GM08714 (cell line): ENCODE results near the gene GAS2.

Experiments
- H3K4me3 ChIP-seq: fragments of 200-500 bp; sonication (Bioruptor generic); 2 replicates; pipeline ENCODE4 v1.5.1; 2014; ENCODE audit warnings: mild to moderate bottlenecking, low read length, inconsistent platforms
- ZNF274 ChIP-seq: IDR thresholded peaks from 2 replicates; pipeline ENCODE4 v1.6.1; 2012; ENCODE audit warnings: mild to moderate bottlenecking, low read depth, low read length

The GAS2 gene

GRCh38 chr11:22657101-22657694 is 9.2 kb upstream of the GAS2 start:
- no peak overlapping the region for H3K4me3 ChIP-seq
- no peak for TF ChIP-seq ZNF274

- H3K4me3 ChIP-seq, result no peak overlapping the region
- TF ChIP-seq ZNF274, result no peak
Observed at GRCh38 chr11:22659783-22660182, 6.6 kb upstream of the GAS2 start.

- H3K4me3 ChIP-seq, result peak overlapping the region; percentile 91
- TF ChIP-seq ZNF274, result no peak
Observed at GRCh38 chr11:22666688-22667439, 453 bp downstream of the GAS2 start.

DNA sequence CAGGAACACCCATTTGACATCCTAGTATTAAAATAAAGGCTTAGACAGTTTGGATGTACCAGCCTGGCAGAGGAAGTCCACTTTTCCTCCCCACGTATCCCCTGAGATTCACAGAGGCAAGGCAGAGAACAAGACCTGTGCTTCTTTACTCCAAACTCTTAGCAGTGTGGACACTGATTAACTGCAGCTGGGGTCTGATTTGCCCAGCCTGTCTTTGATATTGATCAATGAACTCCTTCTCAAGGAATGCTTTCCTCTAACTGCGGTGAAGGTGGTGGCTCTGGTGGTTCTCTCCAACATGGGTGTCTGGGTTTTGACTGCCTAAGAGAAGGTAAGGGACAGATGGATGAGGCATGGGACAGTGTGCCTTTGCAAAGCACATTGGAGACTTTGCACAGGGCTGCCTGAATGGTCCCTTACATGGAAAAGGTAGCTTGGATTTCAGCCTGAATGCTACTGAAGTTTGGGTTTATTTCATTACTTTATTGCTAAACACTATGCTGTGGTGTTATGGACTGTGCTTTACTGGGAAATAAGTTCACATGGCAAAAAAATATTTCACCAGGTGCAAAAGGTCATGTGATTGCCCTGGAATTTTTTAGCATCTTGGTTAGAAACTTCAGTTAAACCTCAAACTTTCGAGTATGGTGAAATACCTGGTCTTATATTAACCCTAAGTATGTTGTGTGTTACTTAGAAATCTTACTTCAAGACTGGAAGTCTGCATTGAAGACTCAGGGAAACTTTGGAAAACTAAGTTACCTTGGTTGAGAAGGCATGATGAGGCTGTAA is 1.8 kb downstream of the GAS2 start:
- no peak for TF ChIP-seq ZNF274
- H3K4me3 ChIP-seq, result peak overlapping the region; percentile 50

DNA sequence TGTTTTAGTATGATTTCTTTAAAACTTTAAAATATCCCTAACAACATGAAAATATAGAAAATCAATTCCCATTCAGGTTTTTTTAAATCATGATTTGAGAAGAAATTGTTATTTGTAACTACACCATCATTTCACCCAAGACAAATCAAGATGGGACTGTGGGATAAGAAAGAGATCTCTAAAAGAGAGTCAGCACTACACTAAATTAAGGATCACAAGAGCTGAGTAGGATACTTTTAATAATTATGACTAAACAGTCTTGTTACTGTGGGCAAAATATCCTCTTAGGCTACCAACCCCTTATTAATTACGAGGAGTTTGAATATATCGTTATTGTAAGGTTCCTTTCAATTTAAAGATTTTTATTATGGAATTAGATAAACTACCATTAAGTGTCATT is 3.0 kb downstream of the GAS2 start:
- no peak overlapping the region; the same call in 1 of the 2 replicates for H3K4me3 ChIP-seq
- no peak for TF ChIP-seq ZNF274

- H3K4me3 ChIP-seq, result no peak overlapping the region; the same call in 1 of the 2 replicates
- TF ChIP-seq ZNF274, result no peak
Observed at GRCh38 chr11:22670830-22671229, 4.4 kb downstream of the GAS2 start.

GRCh38 chr11:22671751-22672150 is 5.3 kb downstream of the GAS2 start:
- H3K4me3 ChIP-seq, result no peak overlapping the region
- TF ChIP-seq ZNF274, result no peak

DNA sequence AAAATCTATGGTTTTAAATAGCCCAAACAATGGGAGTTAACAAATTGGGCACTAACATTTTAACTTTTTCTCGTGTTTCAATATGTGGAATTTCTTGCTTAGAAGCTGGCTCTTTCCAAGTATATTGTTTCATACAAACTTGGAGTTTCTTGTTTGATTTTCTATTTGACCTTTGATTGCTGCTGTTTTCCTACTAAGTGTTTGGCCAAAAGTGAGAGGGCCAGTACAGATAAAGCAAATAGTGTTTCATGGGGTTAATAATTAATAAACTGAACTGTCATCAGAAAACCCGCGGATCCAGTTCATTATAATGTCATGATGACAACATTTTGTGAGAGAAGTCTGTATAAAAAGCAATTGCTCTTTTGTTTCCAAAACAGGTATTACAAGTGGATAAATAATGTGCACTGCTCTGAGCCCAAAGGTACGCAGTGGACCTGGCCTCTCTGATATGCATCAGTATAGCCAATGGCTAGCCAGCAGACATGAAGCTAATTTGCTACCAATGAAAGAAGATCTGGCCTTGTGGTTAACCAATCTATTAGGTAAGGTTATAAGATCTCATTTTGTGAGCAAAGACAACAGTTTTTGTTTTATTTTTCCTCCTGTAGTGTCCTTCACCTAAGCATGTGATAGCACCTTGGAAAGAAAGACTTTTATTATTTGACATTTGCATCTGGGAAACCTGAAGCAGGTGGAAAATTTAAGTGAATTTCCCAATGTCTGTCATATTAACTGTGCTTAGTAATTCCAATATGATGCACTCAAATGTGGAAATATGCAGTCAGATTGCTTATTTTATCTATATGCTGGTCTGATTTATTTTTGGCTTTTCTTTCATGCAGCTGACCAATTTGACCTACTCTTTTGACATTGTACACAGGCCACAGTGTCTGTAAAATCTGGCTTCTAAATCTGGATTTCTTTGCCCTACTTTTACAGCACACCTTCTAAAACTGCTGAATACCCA is 8.3 kb downstream of the GAS2 start:
- TF ChIP-seq ZNF274, result no peak
- no peak overlapping the region; the same call in 1 of the 2 replicates for H3K4me3 ChIP-seq

DNA sequence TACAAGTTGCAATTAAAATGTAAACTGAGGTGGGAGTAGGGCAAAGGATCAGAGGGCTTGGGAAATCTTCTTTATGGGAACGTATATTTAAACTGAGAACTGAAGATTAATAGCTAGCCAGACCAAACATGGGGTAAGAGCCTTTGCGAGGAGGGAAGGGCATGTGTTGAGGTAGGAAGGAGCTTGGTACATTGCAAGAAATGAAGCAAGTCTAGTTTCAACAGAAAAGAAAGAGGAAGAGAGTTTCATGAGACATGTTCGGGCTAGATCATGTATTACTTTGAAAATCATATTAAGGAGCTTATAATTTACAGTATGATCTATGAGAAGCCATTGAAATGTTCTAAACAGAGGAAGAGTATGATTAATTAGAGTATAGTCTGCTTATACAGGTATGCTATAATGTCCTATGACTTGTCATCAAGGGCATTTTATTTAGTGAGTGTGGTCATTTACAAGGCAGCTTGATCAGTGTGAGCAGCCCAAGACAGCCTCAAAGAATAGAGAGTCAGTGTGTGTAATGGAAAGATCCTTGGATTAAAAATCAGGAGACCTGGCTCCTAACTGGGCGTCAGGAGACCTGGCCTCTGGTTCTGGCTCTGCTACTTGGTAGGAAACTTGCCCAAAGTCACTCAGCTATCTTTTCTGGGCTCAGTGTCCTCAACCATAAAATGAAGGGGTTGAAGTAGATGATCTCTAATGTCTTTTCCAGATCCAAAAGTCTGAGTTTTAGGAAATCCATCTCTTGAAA is 10.9 kb downstream of the GAS2 start:
- H3K4me3 ChIP-seq, result no peak overlapping the region
- TF ChIP-seq ZNF274, result no peak

- no peak for TF ChIP-seq ZNF274
- no peak overlapping the region for H3K4me3 ChIP-seq
Observed at GRCh38 chr11:22680628-22681027, 14.2 kb downstream of the GAS2 start.

DNA sequence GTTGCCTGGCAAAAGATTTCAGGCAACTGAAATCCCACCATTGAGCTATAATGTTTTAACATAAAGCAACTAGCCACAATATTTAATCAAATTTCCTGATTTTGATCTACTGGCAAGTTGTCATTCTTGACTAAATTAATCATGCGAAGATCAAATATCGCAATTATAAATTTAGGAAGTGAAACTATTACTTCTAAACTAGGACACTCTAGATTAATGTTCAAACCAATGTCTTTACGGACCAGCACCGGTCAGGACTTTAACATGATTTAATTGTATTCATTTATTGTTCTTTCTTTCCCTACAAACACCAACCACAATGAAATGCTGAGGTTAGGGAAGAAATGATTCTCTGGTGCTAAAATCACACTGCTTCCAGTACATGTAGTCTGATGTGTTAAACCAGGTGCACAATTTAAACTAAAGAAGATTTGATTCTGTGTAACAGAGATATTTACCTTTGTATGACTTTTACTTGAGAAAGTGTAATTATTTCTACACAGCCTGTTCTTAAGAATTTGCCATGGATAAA is 14.9 kb downstream of the GAS2 start:
- H3K4me3 ChIP-seq, result no peak overlapping the region
- TF ChIP-seq ZNF274, result no peak

DNA sequence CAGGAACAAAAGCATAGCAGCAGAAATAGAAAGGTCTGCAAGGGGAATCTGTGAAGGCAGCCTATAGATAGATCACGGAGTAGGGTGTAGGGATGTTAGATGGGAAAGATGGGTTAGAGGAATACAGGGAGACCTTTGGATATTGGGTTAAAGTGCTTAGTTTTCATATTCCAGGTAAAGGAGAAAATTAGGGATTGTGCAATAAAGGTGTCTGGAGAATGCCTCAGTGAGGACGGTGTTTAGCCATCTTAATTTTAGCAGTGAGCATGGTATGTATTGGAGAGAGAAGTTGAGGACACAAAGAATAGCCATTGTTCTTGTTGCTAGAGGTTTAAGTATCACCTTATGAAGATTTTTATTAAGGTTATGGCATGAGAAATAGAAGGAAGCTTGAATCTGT is 17.7 kb downstream of the GAS2 start:
- TF ChIP-seq ZNF274, result no peak
- H3K4me3 ChIP-seq, result no peak overlapping the region

- H3K4me3 ChIP-seq, result no peak overlapping the region
- no peak for TF ChIP-seq ZNF274
Observed at GRCh38 chr11:22685111-22685510, 18.7 kb downstream of the GAS2 start.
